ENCODE data around the gene HAND2.

Gene HAND2

DNA sequence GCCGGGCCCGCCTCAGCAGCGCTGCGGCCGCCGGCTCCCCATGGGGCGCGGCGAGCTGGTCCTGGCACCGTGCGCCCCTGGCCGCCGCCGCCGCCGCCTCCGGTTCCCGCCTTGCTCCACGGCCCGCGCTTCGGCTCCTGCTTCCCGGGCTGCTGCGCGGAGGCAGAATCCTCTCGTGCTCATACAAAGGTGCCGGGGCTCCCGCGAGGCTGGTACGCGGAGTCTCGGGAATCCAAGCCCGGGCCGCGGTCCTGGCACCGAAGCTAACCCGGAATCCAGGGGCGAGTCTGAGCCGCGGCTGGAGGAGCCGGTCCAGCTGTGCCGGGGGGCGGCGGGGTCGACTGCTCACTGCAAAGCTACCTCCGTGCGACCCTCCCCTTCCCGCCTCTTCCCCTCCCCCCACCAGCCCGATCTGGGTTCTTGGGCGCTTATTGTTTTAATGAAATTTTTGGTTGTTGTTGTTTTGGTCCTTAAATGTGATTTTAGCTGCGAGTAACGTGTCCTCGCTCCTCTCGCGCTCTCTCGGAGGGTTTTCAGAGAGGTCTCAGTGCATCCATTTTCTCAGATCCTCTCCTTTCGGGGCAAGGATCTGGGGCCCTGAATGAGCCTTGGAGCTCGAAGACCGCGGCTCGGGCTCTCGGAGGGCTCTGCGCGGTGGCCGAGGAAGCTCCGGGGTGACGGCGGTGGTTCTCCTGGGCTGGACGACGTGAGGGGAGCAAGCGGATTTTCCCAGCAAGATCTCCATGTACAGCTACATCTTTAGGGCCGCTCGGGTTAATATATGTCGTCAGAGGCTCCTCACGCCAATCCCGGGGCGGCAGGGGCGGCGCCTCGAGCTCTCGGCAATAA is at the start of gene HAND2:
Gene HAND2, minus strand, starts transcription at position 753 of the 849 bp plus-strand sequence. CDS start 940 bp downstream, outside the sequence.
- TF ChIP-seq, protein P1, sequence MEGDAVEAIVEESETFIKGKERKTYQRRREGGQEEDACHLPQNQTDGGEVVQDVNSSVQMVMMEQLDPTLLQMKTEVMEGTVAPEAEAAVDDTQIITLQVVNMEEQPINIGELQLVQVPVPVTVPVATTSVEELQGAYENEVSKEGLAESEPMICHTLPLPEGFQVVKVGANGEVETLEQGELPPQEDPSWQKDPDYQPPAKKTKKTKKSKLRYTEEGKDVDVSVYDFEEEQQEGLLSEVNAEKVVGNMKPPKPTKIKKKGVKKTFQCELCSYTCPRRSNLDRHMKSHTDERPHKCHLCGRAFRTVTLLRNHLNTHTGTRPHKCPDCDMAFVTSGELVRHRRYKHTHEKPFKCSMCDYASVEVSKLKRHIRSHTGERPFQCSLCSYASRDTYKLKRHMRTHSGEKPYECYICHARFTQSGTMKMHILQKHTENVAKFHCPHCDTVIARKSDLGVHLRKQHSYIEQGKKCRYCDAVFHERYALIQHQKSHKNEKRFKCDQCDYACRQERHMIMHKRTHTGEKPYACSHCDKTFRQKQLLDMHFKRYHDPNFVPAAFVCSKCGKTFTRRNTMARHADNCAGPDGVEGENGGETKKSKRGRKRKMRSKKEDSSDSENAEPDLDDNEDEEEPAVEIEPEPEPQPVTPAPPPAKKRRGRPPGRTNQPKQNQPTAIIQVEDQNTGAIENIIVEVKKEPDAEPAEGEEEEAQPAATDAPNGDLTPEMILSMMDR (IDR thresholded peaks at IDR 0.05; ENCODE audit: control insufficient read depth, extremely low read depth, insufficient read depth) = no peak
- DNase-seq (ENCODE audit: low read depth) = no peak
- H3K4me3 ChIP-seq (ENCODE audit: low read depth, low read length) = no peak within 1 kb of the TSS

DNA sequence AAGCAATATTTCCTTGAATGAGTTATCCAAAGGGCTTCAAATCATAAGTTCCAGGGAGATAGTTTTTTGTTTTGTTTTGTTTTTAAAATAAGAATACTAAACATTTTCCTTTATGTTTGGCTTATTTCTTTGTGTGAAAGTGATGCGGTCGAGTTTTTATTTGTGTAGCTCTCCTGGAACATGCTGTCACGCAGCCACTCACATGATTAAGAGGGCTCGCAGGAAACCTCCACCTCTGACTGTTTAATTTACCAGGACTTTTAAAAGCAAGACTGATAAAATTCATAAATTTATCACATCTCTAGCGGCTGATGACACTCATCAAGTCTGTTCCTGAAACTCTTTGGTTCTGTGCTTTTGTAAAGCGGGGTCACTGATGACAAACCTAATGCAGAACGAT is 48.9 kb upstream of the HAND2 start:
- TF ChIP-seq, protein P1 (IDR thresholded peaks at IDR 0.05; ENCODE audit: control insufficient read depth, extremely low read depth, insufficient read depth) = no peak
- H3K4me3 ChIP-seq (ENCODE audit: low read depth, low read length) = no peak overlapping the region
- DNase-seq (ENCODE audit: low read depth) = no peak

GRCh38 chr4:173577963-173578362 is 47.9 kb upstream of the HAND2 start:
- TF ChIP-seq, protein P1 (IDR thresholded peaks at IDR 0.05; ENCODE audit: control insufficient read depth, extremely low read depth, insufficient read depth) = no peak
- no peak for DNase-seq (ENCODE audit: low read depth)
- H3K4me3 ChIP-seq (ENCODE audit: low read depth, low read length) = no peak overlapping the region

- DNase-seq (ENCODE audit: low read depth) = no peak
- TF ChIP-seq, protein P1 (IDR thresholded peaks at IDR 0.05; ENCODE audit: control insufficient read depth, extremely low read depth, insufficient read depth) = no peak
These were observed 45.6 kb upstream of the HAND2 start for GRCh38 chr4:173575482-173576152.

GRCh38 chr4:173573725-173574124 is 43.7 kb upstream of the HAND2 start:
- DNase-seq (ENCODE audit: low read depth) = no peak

More at GRCh38 chr4:173575482-173576152, 45.6 kb upstream of the HAND2 start:
- no peak overlapping the region for H3K4me3 ChIP-seq (ENCODE audit: low read depth, low read length)

GRCh38 chr4:173573286-173573685 is 43.3 kb upstream of the HAND2 start:
- H3K4me3 ChIP-seq (ENCODE audit: low read depth, low read length) = no peak overlapping the region
- DNase-seq (ENCODE audit: low read depth) = no peak
- TF ChIP-seq, protein P1 (IDR thresholded peaks at IDR 0.05; ENCODE audit: control insufficient read depth, extremely low read depth, insufficient read depth) = no peak

More at GRCh38 chr4:173573725-173574124, 43.7 kb upstream of the HAND2 start:
- TF ChIP-seq, protein P1 (IDR thresholded peaks at IDR 0.05; ENCODE audit: control insufficient read depth, extremely low read depth, insufficient read depth) = no peak
- H3K4me3 ChIP-seq (ENCODE audit: low read depth, low read length) = no peak overlapping the region

Measured in LNCaP clone FGC (cell line).